IPS-20b (cell line): Measurements from ENCODE around the gene DRD2.

Experiments
- H3K27ac ChIP-seq: one replicate; pipeline ENCODE4 v1.5.1; 2013; ENCODE audit warnings: low read length
- H3K27me3 ChIP-seq: 2 replicates; pipeline ENCODE4 v1.6.1; 2013; ENCODE audit warnings: mild to moderate bottlenecking, low read length, inconsistent platforms; ENCODE audit not compliant: insufficient read depth
- H3K36me3 ChIP-seq: 2 replicates; pipeline ENCODE4 v1.6.1; 2013; ENCODE audit warnings: low read depth, mild to moderate bottlenecking, inconsistent platforms, low read length, moderate library complexity; ENCODE audit not compliant: insufficient read depth
- H3K4me1 ChIP-seq: 2 replicates; pipeline ENCODE4 v1.6.1; 2013; ENCODE audit warnings: mild to moderate bottlenecking, control low read depth, inconsistent platforms, low read length, moderate library complexity; ENCODE audit not compliant: insufficient read depth
- H3K4me3 ChIP-seq: 2 replicates; pipeline ENCODE4 v1.5.1; 2013; ENCODE audit warnings: mild to moderate bottlenecking, low read length, inconsistent platforms
- H3K9ac ChIP-seq: 2 replicates; pipeline ENCODE4 v1.6.1; 2013; ENCODE audit warnings: low read depth, mild to moderate bottlenecking, inconsistent platforms, low read length, moderate library complexity
- H3K9me3 ChIP-seq: 2 replicates; pipeline ENCODE4 v1.6.1; 2013; ENCODE audit warnings: mild to moderate bottlenecking, low read depth, low read length, inconsistent platforms; ENCODE audit not compliant: insufficient read depth

The DRD2 gene

DNA sequence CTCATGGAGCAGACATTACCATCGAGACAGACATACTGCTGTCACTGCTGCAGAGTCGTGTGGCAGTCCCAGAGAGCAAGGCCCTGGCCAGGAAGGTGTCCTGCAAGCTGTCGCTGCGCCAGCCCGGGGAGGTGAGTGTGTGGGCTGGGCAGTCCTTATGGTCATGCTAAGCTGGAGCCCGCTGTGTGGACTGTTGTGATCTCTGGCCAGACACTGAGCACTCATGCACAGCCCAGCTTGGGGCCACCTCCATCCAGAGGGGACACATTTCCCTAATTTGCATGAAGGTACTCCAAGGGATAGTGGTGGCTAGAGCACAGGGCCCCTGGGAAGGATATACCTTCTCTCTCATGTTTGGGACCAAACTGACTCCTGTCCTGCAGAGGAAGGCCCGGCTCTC lies 78.0 kb downstream of the DRD2 start:
- Histone ChIP-seq H3K9me3 (no peaks in the 10 kb centered on the region), H3K9ac (no peak overlapping the region), H3K27me3 (no peaks in the 10 kb centered on the region; the same call in 1 of the 2 replicates), H3K4me1 (no peaks in the 10 kb centered on the region), H3K27ac (no peak overlapping the region), H3K4me3 (no peak overlapping the region), H3K36me3 (no peaks in the 10 kb centered on the region)

DNA sequence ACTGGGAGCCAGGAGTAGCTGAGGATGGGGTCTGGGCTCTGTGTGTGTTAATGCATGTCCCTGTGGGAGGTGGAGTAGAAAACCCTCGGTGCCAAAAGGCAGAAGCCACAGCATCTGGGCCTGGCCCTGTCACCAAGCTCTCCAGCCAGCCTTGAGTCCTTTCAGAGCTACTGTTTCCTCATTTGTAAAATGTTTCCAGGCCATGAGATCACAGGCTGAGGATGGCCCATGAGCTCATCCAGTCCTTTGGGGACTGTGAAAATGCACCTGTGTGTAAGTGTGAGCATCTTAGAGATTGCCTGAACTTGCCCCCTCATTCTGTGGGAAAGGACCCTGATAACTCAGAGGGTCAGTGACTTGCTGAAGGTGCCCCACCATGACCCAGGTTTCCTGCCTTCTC lies 78.5 kb downstream of the DRD2 start:
- Histone ChIP-seq H3K9me3 (no peaks in the 10 kb centered on the region), H3K4me1 (no peaks in the 10 kb centered on the region), H3K27me3 (peaks cover 4% of the 10 kb centered on the region; the same call in 1 of the 2 replicates), H3K4me3 (no peak overlapping the region), H3K27ac (no peak overlapping the region), H3K36me3 (no peaks in the 10 kb centered on the region), H3K9ac (no peak overlapping the region)

GRCh38 chr11:113395782-113396336 lies 79.3 kb downstream of the DRD2 start:
- Histone ChIP-seq H3K9me3 (no peaks in the 10 kb centered on the region), H3K9ac (no peak overlapping the region), H3K36me3 (no peaks in the 10 kb centered on the region), H3K27me3 (peaks cover 4% of the 10 kb centered on the region; the same call in 1 of the 2 replicates), H3K4me1 (no peaks in the 10 kb centered on the region), H3K27ac (no peak overlapping the region), H3K4me3 (no peak overlapping the region)

DNA sequence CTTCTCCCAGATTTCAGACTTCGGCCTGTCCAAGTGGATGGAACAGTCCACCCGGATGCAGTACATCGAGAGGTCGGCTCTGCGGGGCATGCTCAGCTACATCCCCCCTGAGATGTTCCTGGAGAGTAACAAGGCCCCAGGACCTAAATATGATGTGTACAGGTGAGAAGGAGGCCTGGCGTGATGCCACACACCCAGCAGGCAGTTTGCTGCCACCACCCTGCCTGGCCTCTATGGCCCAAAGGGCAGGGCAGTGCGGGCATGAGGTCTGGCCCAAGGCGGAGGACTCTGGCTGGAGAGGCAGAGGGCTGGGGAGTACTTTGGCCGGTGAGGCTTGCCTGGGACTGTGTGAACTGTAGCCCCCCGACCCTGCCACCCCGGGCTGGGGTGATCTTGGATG lies 80.3 kb downstream of the DRD2 start:
- Histone ChIP-seq H3K27me3 (peaks cover 4% of the 10 kb centered on the region; the same call in 1 of the 2 replicates), H3K9ac (no peak overlapping the region), H3K27ac (no peak overlapping the region), H3K4me3 (no peak overlapping the region), H3K4me1 (no peaks in the 10 kb centered on the region), H3K9me3 (no peaks in the 10 kb centered on the region), H3K36me3 (no peaks in the 10 kb centered on the region)

DNA sequence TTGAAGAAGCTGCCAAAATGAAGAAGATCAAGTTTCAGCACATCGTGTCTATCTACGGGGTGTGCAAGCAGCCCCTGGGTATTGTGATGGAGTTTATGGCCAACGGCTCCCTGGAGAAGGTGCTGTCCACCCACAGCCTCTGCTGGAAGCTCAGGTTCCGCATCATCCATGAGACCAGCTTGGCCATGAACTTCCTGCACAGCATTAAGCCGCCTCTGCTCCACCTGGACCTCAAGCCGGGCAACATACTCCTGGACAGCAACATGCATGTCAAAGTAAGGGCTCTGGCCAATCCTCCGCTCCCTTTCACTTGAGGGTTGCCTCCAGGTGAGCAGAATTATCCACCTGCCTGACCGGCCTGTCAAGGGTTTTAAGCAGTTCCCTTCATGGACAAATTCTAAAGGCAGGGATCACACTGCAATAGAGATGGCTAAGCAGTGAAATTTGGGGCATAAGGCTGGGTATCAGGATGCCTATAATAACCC lies 81.7 kb downstream of the DRD2 start:
- Histone ChIP-seq H3K9me3 (no peaks in the 10 kb centered on the region), H3K36me3 (no peaks in the 10 kb centered on the region), H3K27me3 (peaks cover 4% of the 10 kb centered on the region; the same call in 1 of the 2 replicates), H3K27ac (no peak overlapping the region), H3K4me3 (no peak overlapping the region), H3K9ac (no peak overlapping the region), H3K4me1 (0 out of 2 replicates have a peak, but pooled peaks cover 2% of the 10 kb centered on the region)

GRCh38 chr11:113392236-113392921 lies 82.8 kb downstream of the DRD2 start:
- H3K36me3 ChIP-seq = no peaks in the 10 kb centered on the region
- peaks cover 6% of the 10 kb centered on the region for H3K27me3 ChIP-seq
- 0 out of 2 replicates have a peak, but pooled peaks cover 2% of the 10 kb centered on the region for H3K4me1 ChIP-seq
- H3K4me3 ChIP-seq = no peak overlapping the region
- H3K9me3 ChIP-seq = no peaks in the 10 kb centered on the region
- H3K27ac ChIP-seq = no peak overlapping the region
- no peak overlapping the region for H3K9ac ChIP-seq

DNA sequence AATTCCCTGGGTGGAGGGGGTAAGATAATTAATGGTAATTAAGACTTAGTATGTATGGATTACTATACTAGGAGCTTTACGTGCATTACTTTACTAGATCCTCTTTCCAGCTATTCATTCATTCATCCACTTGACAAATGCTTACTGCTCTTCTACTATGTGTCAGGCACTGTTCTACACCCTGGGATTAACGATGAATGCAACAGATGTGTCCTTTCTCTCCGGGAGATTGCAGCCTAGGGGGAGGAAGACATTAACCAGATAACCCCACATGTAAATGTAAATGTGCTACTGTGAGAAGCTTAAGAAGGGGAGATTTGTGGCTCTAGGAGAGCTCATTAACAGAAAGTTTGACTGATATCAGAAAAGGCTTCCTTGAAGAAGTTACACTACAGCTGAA lies 85.9 kb downstream of the DRD2 start:
- Histone ChIP-seq H3K9ac (no peak overlapping the region), H3K4me3 (no peak overlapping the region), H3K27ac (no peak overlapping the region), H3K36me3 (no peaks in the 10 kb centered on the region), H3K4me1 (0 out of 2 replicates have a peak, but pooled peaks cover 2% of the 10 kb centered on the region), H3K9me3 (no peaks in the 10 kb centered on the region), H3K27me3 (peaks cover 13% of the 10 kb centered on the region)

DNA sequence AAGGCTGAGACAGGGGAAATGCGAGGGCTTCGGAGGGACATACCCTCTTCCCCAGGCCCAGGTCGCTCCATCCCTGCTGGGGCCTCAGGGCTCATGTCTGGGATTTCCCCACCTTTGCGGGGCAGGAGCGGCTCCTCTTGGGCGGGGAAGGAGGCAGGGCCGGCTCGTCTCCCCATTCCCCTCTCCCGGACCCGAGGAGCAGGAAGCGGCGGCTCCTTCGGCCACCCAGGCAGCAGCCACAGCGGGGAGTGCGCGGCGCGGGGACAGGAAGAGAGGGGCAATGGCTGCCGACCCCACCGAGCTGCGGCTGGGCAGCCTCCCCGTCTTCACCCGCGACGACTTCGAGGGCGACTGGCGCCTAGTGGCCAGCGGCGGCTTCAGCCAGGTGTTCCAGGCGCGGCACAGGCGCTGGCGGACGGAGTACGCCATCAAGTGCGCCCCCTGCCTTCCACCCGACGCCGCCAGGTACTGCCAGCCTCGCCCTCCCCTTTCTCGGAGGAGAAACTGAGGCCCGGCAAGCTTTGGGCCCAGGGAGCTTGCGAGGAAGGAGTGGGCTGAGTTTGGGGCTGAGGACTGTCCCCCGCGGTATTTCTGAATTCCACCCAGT lies 87.5 kb downstream of the DRD2 start, which contains the start of gene ANKK1:
TSS of gene ANKK1 (plus strand) at position 175 of the 607 bp plus-strand sequence. CDS start at position 281, 106 bp downstream.
- Histone ChIP-seq H3K27ac (no peak within 1 kb of the TSS), H3K4me3 (peak within 1 kb of the TSS; percentile 53; the same call in 1 of the 2 replicates), H3K4me1 (0 out of 2 replicates have a peak, but pooled peaks cover 2% of the 10 kb centered on the region), H3K9ac (peak within 1 kb of the TSS; percentile 37; the same call in 1 of the 2 replicates), H3K36me3 (no peaks in the 10 kb centered on the region), H3K9me3 (no peaks in the 10 kb centered on the region), H3K27me3 (peaks cover 13% of the 10 kb centered on the region)

DNA sequence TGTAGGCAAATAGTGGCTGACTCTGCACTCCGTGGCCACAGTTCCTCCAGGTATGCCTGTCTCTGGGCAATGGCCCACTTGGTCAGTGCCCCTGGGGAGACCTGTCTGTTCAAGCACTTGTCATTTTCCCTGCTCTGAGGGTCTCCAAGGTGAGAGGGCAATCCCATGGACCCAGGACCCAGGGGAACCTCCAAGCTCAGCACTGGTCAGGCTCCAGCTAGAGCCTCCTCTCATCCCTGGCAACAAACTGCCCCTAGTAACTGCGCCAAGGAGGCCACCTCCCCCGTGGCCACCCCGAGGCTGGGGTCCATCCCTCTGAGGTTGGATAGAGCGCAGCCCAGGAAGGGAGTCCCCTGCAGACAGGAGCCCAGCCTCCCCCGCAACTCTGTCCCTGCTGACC lies 88.3 kb downstream of the DRD2 start:
- H3K9me3 ChIP-seq = no peaks in the 10 kb centered on the region
- H3K27me3 ChIP-seq = peaks cover 12% of the 10 kb centered on the region
- no peak overlapping the region for H3K27ac ChIP-seq
- H3K9ac ChIP-seq = no peak overlapping the region
- 0 out of 2 replicates have a peak, but pooled peaks cover 2% of the 10 kb centered on the region for H3K4me1 ChIP-seq
- no peak overlapping the region for H3K4me3 ChIP-seq
- H3K36me3 ChIP-seq = no peaks in the 10 kb centered on the region

DNA sequence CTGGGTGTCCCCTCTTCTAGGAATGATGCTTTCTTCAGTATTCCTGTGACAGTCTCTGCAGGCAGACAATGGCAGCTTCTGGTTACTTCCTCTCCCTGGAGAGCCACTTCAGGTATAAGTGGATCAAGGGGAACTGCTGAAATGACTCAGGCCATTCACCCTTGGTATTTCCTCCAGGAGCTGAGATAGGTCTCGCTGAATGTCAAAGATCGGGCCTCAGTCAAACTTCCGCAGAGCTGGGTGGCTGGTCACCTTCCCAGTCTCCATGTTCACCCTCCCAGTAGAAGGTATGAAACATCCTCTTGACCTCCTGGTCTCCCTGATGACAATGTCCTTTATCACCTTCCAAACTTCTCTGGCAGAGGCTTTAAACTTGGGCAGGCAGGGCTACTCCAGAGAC lies 89.4 kb downstream of the DRD2 start:
- Histone ChIP-seq H3K9ac (no peak overlapping the region), H3K4me3 (no peak overlapping the region), H3K36me3 (no peaks in the 10 kb centered on the region), H3K9me3 (no peaks in the 10 kb centered on the region), H3K27ac (no peak overlapping the region), H3K27me3 (peaks cover 9% of the 10 kb centered on the region), H3K4me1 (0 out of 2 replicates have a peak, but pooled peaks cover 2% of the 10 kb centered on the region)

DNA sequence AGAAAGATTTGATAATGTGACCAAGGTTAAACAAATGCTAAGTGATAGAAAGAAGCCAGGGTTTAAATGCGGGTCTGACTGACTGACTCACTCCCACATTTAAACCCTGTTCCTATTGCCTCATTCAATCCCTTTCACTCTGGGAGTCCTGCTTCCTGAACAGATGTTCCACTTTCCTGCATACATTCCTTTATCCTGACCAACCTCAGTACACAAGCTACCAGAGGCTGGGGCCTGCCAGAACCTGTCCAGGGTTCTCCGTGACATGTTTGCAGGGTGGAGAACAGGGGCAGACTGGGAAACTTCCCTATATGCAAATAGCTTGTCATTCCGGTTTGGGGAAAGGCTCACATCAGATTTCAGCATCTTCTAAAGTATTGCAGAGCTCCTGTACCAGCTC lies 90.6 kb downstream of the DRD2 start:
- no peaks in the 10 kb centered on the region for H3K9me3 ChIP-seq

More for the DNA sequence above, 90.6 kb downstream of the DRD2 start:
- Histone ChIP-seq H3K4me3 (no peak overlapping the region), H3K9ac (no peak overlapping the region), H3K27ac (no peak overlapping the region), H3K27me3 (peaks cover 9% of the 10 kb centered on the region), H3K4me1 (0 out of 2 replicates have a peak, but pooled peaks cover under 1% of the 10 kb centered on the region), H3K36me3 (no peaks in the 10 kb centered on the region)
